ENCODE measurements around the gene RHBDD3.

GRCh38 chr22:29251265-29251664 is 16.5 kb downstream of the RHBDD3 start:
- TF ChIP-seq ELF4 (IDR thresholded peaks at IDR 0.05) (no peak), FOXM1 (IDR thresholded peaks at IDR 0.05; ENCODE audit: borderline replicate concordance) (no peak), ZNF384 (IDR thresholded peaks at IDR 0.05) (no peak), CTBP1 (IDR thresholded peaks at IDR 0.05; ENCODE audit: borderline replicate concordance) (no peak)
